Ishikawa (cell line): Measurements from ENCODE around the gene ZC2HC1C.

Source experiments
- CEBPB ChIP-seq: IDR thresholded peaks from 2 replicates; pipeline ENCODE4 v1.6.1; 2012
- CREB1 ChIP-seq: IDR thresholded peaks from 2 replicates; pipeline ENCODE4 v1.6.1; 2012; ENCODE audit warnings: low read depth
- EGR1 ChIP-seq: IDR thresholded peaks from 2 replicates; pipeline ENCODE4 v1.6.1; 2012
- EP300 ChIP-seq: IDR thresholded peaks from 2 replicates; pipeline ENCODE4 v1.6.1; 2012; ENCODE audit warnings: borderline replicate concordance
- FOXM1 ChIP-seq: IDR thresholded peaks from 2 replicates; pipeline ENCODE4 v1.6.1; 2012; ENCODE audit warnings: low read depth, borderline replicate concordance
- NFIC ChIP-seq: IDR thresholded peaks from 2 replicates; pipeline ENCODE4 v1.6.1; 2012
- RAD21 ChIP-seq: IDR thresholded peaks from 2 replicates; pipeline ENCODE4 v1.6.1; 2012; ENCODE audit warnings: low read depth
- TAF1 ChIP-seq: IDR thresholded peaks from 2 replicates; pipeline ENCODE4 v1.6.1; 2012; ENCODE audit warnings: low read depth, mild to moderate bottlenecking
- TCF12 ChIP-seq: IDR thresholded peaks from 2 replicates; pipeline ENCODE4 v1.6.1; 2012; ENCODE audit warnings: low read depth
- TEAD4 ChIP-seq: IDR thresholded peaks from 2 replicates; pipeline ENCODE4 v1.6.1; 2012
- YY1 ChIP-seq: IDR thresholded peaks from 2 replicates; pipeline ENCODE4 v1.6.1; 2012; ENCODE audit warnings: low read depth
- ZBTB7A ChIP-seq: IDR thresholded peaks from 2 replicates; pipeline ENCODE4 v1.6.1; 2012; ENCODE audit warnings: low read depth
- TF ChIP-seq, protein P1 (sequence below): IDR thresholded peaks from 2 replicates; pipeline ENCODE4 v1.6.1; 2012; ENCODE audit warnings: low read depth, mild to moderate bottlenecking
- TF ChIP-seq, protein P2 (sequence below): IDR thresholded peaks from 2 replicates; pipeline ENCODE4 v1.6.1; 2012
- TF ChIP-seq, protein P3 (sequence below): IDR thresholded peaks from 2 replicates; pipeline ENCODE4 v1.6.1; 2012

Gene ZC2HC1C

DNA sequence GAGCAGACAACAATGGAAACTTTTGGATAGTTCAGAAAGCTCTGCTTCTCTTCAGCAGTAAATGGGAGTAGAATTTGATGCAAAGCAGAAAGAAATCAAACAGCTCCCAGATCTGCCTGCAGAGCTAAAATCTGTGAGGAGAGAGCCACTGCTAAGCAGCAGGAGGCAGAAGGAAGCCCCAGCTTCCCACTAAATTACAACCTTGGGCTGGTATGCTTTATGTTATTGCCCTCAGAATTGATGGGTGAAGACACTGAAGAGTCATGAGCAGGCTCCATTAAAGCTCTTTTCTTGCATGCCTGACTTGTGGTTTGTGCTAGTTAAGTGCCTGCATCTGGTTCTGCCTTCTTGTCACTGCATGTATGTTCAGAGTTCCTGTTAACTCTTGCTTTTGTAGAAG, 8.4 kb downstream of the ZC2HC1C start:
- TF ChIP-seq RAD21 = no peak
- TF ChIP-seq NFIC = no peak
- no peak for TF ChIP-seq CREB1
- TF ChIP-seq TEAD4 = no peak
- TF ChIP-seq, protein P1, sequence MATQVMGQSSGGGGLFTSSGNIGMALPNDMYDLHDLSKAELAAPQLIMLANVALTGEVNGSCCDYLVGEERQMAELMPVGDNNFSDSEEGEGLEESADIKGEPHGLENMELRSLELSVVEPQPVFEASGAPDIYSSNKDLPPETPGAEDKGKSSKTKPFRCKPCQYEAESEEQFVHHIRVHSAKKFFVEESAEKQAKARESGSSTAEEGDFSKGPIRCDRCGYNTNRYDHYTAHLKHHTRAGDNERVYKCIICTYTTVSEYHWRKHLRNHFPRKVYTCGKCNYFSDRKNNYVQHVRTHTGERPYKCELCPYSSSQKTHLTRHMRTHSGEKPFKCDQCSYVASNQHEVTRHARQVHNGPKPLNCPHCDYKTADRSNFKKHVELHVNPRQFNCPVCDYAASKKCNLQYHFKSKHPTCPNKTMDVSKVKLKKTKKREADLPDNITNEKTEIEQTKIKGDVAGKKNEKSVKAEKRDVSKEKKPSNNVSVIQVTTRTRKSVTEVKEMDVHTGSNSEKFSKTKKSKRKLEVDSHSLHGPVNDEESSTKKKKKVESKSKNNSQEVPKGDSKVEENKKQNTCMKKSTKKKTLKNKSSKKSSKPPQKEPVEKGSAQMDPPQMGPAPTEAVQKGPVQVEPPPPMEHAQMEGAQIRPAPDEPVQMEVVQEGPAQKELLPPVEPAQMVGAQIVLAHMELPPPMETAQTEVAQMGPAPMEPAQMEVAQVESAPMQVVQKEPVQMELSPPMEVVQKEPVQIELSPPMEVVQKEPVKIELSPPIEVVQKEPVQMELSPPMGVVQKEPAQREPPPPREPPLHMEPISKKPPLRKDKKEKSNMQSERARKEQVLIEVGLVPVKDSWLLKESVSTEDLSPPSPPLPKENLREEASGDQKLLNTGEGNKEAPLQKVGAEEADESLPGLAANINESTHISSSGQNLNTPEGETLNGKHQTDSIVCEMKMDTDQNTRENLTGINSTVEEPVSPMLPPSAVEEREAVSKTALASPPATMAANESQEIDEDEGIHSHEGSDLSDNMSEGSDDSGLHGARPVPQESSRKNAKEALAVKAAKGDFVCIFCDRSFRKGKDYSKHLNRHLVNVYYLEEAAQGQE = no peak
- TF ChIP-seq CEBPB = no peak
- TF ChIP-seq EGR1 = no peak
- TF ChIP-seq, protein P2, sequence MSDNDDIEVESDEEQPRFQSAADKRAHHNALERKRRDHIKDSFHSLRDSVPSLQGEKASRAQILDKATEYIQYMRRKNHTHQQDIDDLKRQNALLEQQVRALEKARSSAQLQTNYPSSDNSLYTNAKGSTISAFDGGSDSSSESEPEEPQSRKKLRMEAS = no peak
- no peak for TF ChIP-seq FOXM1
- no peak for TF ChIP-seq EP300
- no peak for TF ChIP-seq TAF1
- TF ChIP-seq YY1 = no peak
- TF ChIP-seq, protein P3, sequence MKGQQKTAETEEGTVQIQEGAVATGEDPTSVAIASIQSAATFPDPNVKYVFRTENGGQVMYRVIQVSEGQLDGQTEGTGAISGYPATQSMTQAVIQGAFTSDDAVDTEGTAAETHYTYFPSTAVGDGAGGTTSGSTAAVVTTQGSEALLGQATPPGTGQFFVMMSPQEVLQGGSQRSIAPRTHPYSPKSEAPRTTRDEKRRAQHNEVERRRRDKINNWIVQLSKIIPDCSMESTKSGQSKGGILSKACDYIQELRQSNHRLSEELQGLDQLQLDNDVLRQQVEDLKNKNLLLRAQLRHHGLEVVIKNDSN = no peak
- no peak for TF ChIP-seq TCF12
- no peak for TF ChIP-seq ZBTB7A

DNA sequence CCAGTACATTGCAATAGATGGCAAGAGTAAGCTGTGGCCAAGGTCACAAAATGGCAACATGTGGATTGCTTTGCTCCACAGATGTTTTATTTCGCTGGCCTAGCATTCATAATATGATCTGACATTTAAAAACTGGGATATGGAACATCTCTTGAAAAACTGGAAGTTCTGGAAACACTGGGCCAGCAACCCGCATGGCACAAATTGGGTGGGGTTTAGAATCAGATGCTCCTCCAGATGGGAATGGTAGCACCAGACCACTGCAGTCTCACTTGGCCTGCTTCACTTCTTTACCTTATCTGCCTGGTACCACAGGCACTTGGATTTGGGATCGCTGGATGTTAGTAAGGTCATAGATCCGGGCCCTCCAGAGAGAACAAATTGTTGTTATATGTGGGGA, 10.1 kb downstream of the ZC2HC1C start:
- TF ChIP-seq TCF12 (no peak), FOXM1 (no peak), EGR1 (no peak), CREB1 (no peak), TAF1 (no peak), YY1 (no peak), EP300 (no peak), NFIC (no peak), TEAD4 (no peak), ZBTB7A (no peak), CEBPB (no peak), RAD21 (no peak)
- TF ChIP-seq, protein P3 = no peak
- TF ChIP-seq, protein P1 = no peak
- TF ChIP-seq, protein P2 = no peak

DNA sequence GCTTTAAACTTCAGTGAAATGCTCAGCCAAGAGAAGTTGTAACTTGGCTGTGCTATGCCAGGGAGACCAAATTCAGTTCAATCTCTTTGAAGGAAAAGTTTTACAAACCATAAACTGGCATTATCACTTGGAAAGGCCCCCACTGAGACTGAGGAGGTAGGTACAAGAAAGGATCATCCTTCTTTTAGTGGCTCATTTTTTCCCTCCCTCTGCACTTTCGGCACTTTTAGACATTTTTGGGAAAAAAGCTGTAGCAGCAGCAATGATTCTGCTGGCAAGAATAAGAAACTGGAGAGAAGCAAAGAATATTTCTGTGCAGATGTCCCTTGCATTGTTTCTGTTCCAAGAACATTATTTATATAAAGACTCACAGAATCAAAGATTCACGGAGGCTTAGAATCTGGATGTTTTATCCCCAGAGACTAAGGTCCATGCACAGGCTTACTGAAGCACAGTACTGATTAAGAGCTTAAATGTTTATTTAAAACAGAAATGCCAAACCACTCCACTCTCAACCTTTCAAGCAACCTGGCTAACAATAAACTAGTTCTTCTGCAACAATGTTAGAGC, 12.3 kb downstream of the ZC2HC1C start:
- TF ChIP-seq, protein P2 = no peak
- TF ChIP-seq TEAD4 (no peak), RAD21 (no peak), EP300 (no peak), ZBTB7A (no peak), EGR1 (no peak), FOXM1 (no peak), TCF12 (no peak)
- TF ChIP-seq, protein P3 = no peak

DNA sequence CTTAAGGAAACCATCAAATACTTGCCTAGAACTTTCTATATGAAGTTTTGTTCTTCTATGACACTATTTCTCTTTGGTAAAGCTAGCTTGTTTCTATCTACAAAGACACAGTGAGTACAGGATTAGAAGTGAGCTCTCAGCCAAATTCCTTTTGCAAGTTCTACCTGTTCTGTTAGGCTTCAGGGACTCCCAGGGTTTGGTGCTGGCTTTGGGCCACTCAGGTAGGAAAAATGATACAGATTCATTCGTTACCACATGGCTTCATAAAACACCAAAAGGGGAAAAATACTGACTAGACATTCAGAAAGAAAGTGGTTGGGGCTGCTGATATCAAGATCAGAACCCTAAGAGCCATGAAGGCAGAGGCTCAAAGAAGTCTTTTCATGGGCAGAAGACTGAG, 13.8 kb downstream of the ZC2HC1C start:
- TF ChIP-seq TAF1 = no peak
- TF ChIP-seq TCF12 = no peak
- TF ChIP-seq, protein P2 = no peak
- no peak for TF ChIP-seq CEBPB
- no peak for TF ChIP-seq CREB1
- no peak for TF ChIP-seq NFIC
- TF ChIP-seq, protein P3 = no peak

DNA sequence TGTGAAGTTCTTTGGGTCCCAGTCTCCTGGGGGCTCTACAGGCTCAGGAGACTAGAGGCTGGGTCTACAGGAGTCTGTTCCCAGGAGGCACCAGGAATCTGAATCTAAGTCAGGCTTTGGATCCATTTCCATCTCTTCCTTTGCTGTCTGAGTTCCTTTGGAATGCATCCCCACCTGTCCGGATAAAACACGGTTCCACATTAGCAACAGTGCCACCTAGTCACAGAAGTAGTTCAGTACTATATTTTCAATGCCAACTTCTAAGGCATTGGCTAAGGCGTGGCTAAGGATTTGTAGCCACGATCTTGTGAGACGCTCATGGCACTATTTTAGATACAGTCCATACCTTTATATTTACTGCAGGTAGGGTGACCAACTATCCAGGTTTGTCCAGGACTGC, 15.1 kb downstream of the ZC2HC1C start:
- TF ChIP-seq RAD21 (peak; percentile 50), EP300 (no peak)
